Measurements from ENCODE around the gene TUBA1C.

The TUBA1C gene

DNA sequence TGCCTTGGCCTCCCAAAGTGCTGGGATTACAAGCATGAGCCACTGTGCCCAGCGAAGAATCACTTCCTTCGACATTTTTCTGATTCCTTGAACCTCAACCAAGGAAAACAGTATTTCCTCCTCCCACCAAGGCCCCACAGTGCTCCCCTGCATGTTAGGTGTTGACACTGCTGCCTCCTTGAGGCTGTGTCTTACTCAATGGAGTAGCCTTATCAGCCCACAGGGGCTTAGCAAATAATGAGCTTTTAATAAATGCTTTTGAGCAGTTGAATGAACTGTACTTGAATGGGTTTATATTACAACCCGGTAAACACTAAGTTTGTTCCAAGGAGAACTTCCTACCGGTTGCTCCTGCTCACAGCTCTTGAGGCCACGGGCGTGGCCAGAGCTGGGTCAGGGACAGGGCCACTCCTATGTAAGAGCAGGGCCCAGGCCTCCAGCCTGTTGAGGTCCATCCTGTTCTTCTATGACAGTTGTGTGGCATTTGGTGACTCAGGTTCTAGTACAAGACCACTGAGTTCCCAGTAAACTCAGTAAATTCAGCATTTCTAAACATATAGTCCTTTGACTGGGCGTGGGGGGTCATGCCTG is 39.2 kb upstream of the TUBA1C start:
- ChIA-PET CTCF (interaction anchor here (1.2 to 7.7 kb wide), 4 partner anchors 8 to 140 kb away, joined by 3 to 120 read pairs (median 9); partner anchors contain the start of gene TUBA1B), POLR2A (interaction anchor here (0.6 to 5.8 kb wide), 2 partner anchors 41 to 95 kb away, joined by 3 to 35 read pairs; partner anchors contain the start of gene TUBA1B)
- TF ChIP-seq, protein P1, sequence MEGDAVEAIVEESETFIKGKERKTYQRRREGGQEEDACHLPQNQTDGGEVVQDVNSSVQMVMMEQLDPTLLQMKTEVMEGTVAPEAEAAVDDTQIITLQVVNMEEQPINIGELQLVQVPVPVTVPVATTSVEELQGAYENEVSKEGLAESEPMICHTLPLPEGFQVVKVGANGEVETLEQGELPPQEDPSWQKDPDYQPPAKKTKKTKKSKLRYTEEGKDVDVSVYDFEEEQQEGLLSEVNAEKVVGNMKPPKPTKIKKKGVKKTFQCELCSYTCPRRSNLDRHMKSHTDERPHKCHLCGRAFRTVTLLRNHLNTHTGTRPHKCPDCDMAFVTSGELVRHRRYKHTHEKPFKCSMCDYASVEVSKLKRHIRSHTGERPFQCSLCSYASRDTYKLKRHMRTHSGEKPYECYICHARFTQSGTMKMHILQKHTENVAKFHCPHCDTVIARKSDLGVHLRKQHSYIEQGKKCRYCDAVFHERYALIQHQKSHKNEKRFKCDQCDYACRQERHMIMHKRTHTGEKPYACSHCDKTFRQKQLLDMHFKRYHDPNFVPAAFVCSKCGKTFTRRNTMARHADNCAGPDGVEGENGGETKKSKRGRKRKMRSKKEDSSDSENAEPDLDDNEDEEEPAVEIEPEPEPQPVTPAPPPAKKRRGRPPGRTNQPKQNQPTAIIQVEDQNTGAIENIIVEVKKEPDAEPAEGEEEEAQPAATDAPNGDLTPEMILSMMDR (IDR thresholded peaks at IDR 0.05; ENCODE audit: insufficient read depth, low read length, missing control alignments) = no peak
- no peak for DNase-seq (ENCODE audit: low read depth, low spot score)
- H3K4me3 ChIP-seq (ENCODE audit: low read depth, low read length) = no peak overlapping the region

DNA sequence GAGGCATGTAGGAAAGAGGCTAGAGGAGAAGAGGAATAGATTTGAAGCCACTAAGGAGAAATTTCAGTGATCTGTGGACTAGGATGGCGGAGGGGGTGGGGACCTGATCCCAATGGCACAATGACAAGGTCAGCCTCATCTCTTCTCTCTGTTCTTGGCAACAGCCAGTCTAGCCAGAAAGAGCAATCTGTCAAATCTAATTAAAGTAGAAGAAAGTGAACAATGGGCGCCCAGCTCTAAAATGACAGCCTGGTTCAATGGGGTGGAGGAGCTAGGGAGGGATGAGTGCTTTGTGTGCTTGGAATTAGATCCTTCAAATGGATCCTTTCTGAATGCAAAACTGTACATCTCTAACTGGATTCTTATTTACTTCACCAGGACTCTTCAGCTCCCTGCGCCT is 37.2 kb upstream of the TUBA1C start:
- CTCF ChIA-PET = interaction anchor here (7.7 kb wide), 1 partner anchor 6 kb away, joined by 120 read pairs; no protein-coding TSS in a partner anchor
- H3K4me3 ChIP-seq (ENCODE audit: low read depth, low read length) = no peak overlapping the region
- DNase-seq (ENCODE audit: low read depth, low spot score) = no peak
- POLR2A ChIA-PET = no interaction called here
- TF ChIP-seq, protein P1 (IDR thresholded peaks at IDR 0.05; ENCODE audit: insufficient read depth, low read length, missing control alignments) = no peak

DNA sequence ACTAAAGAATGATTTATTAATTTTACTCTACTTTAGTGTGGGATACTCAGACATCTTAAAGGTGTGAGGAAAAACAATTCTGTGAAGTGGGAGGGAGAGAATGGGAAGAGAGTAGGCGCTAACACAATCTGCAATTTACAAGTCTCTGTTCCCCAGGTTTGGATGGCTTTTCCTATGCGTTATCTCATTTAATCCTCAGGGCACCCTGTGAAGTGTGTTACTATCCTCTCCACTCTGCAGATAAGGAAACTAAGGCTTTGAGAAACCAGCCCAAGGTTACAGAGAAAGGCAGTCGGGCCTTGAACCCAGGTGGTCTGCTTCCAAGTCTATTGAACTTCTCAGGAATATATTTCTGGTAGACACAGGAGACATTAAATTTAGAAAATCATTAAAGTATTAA is 36.2 kb upstream of the TUBA1C start:
- ChIA-PET CTCF (no interaction called here), POLR2A (no interaction called here)
- no peak for DNase-seq (ENCODE audit: low read depth, low spot score)
- TF ChIP-seq, protein P1 (IDR thresholded peaks at IDR 0.05; ENCODE audit: insufficient read depth, low read length, missing control alignments) = no peak
- H3K4me3 ChIP-seq (ENCODE audit: low read depth, low read length) = no peak overlapping the region

DNA sequence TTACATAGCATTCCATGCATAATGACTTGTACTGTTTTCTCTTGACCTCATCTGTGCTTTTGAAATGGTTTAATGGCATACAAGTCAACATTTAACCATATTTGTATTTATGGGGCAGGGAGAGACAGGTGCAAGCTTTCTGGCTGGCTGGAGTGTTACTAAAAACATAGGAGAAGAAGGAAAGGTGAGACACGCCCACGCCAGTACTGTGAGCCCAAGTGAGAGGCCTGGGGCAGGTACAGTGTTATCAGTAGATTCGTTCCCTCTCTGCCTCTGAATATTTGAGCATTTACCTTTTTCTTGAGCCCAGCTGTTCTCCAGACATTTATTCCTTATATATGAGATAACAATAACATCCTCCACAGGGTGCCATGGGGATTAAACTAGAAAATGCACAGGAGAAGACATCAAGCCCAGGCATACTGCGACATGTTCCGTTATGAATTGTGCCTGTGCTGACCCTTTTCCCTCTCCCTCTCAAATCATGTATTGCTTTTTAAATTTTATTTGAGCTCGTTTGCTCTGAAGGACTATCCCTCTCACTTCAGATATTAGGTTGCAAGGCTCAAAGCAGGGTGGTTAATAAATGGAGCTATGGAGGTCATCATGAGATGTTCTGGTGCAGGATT is 34.6 kb upstream of the TUBA1C start:
- no peak overlapping the region for H3K4me3 ChIP-seq (ENCODE audit: low read depth, low read length)
- DNase-seq (ENCODE audit: low read depth, low spot score) = no peak
- TF ChIP-seq, protein P1 (IDR thresholded peaks at IDR 0.05; ENCODE audit: insufficient read depth, low read length, missing control alignments) = no peak
- POLR2A ChIA-PET = interaction anchor here (1.0 to 4.3 kb wide), 2 partner anchors 42 to 100 kb away, joined by 6 to 36 read pairs; partner anchors contain the start of genes TUBA1A and TUBA1B
- CTCF ChIA-PET = interaction anchor here (0.6 to 7.9 kb wide), 10 partner anchors 6 to 284 kb away, joined by 3 to 120 read pairs (median 4); partner anchors contain the start of genes TUBA1A and TUBA1B

DNA sequence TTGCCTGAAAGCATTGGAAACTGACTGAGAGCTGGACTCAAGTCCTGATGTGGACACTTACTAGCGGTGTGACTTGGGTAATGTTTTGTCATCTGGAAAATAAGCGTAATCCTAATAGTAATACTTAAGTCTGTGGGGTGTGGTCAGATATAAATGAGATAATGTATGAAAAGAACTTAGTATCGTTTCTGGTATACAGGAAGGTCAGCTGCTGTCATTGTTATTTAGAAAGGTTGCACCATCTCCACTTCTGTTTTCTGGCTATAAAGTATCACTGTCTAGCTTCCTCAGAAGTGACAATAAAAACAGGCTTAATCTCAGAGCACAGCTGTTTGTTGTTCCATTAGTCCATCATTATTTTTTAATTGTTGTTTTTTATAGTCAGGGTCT is 34.1 kb upstream of the TUBA1C start:
- ChIA-PET CTCF (interaction anchor here (0.6 to 7.9 kb wide), 10 partner anchors 6 to 283 kb away, joined by 3 to 120 read pairs (median 4); partner anchors contain the start of genes TUBA1A and TUBA1B), POLR2A (interaction anchor here (1.0 to 4.3 kb wide), 2 partner anchors 42 to 100 kb away, joined by 6 to 36 read pairs; partner anchors contain the start of genes TUBA1A and TUBA1B)
- TF ChIP-seq, protein P1 (IDR thresholded peaks at IDR 0.05; ENCODE audit: insufficient read depth, low read length, missing control alignments) = no peak
- DNase-seq (ENCODE audit: low read depth, low spot score) = no peak
- H3K4me3 ChIP-seq (ENCODE audit: low read depth, low read length) = no peak overlapping the region

Measured in AG04449 (cell line).